Measurements from ENCODE around the gene PIEZO1. TPM values are rescaled to one million over a fixed set of nuclear protein-coding genes. Genes with fewer than 3 reads are reported as not detected.

The PIEZO1 gene
- polyA plus RNA-seq, 1 of the 3 experiments (the other 2 are of a cell fraction), result 184 TPM

GRCh38 chr16:88719267-88719932 lies 65.6 kb downstream of the PIEZO1 start:
- Histone ChIP-seq H3F3A (replicated peaks; ENCODE audit: insufficient read depth) (peaks cover 5% of the 10 kb centered on the region), H3K9me2 (no peaks in the 10 kb centered on the region), H3K79me2 (ENCODE audit: insufficient read depth) (no peaks in the 10 kb centered on the region), H3K9ac (no peak overlapping the region), H3K4me2 (no peak overlapping the region), H3K27me3 (ENCODE audit: insufficient read depth) (no peaks in the 10 kb centered on the region), H4K20me1 (ENCODE audit: insufficient read depth) (no peaks in the 10 kb centered on the region), H2AFZ (ENCODE audit: low read depth) (no peak overlapping the region), H3K4me3 (ENCODE audit: low read depth in 2 of 2, low read length in 1 of 2) (no peak overlapping the region), H3K9me3 (no peaks in the 10 kb centered on the region), H3K4me1 (ENCODE audit: control insufficient read depth in 1 of 2, insufficient read depth in 2 of 2, low read depth in 1 of 2, low read length in 1 of 2) (no peaks in the 10 kb centered on the region; a peak in 1 of 4 replicates), H3K36me3 (replicated peaks in 1 of 2; ENCODE audit: control insufficient read depth in 1 of 2, insufficient read depth in 2 of 2, low read length in 1 of 2) (peaks cover 17 to 71% of the 10 kb centered on the region in 2 experiments), H3K27ac (ENCODE audit: low read depth in 2 of 2, low read length in 1 of 2) (no peak overlapping the region)
- CTCF ChIA-PET, result interaction anchor here (1.7 to 5.0 kb wide), 2 partner anchors 17 to 18 kb away, joined by 6 to 28 read pairs; no protein-coding TSS in a partner anchor
- DNase-seq, result no peak
- 97% methylated on average over 22 of the region's 29 CpGs for WGBS (ENCODE audit: low lambda C conversion rate)
- no peak for TF ChIP-seq FOSL2 (IDR thresholded peaks at IDR 0.05; ENCODE audit: borderline replicate concordance, low read depth)
- TF ChIP-seq RXRA (IDR thresholded peaks at IDR 0.05; ENCODE audit: borderline replicate concordance, low read depth), result no peak
- no peak for TF ChIP-seq ZBTB33 (IDR thresholded peaks at IDR 0.05; ENCODE audit: borderline replicate concordance, low read depth)
- TF ChIP-seq MEF2A (IDR thresholded peaks at IDR 0.05; ENCODE audit: borderline replicate concordance, low read depth), result no peak
- TF ChIP-seq MXI1 (IDR thresholded peaks at IDR 0.05; ENCODE audit: low read depth, low read length), result no peak
- POLR2A ChIA-PET, result no interaction called here

- H3K27me3 ChIP-seq (ENCODE audit: insufficient read depth), result no peaks in the 10 kb centered on the region
- no peak overlapping the region for H2AFZ ChIP-seq (ENCODE audit: low read depth)
- H3K9me3 ChIP-seq, result no peaks in the 10 kb centered on the region
- TF ChIP-seq FOXJ3 (CRISPR knock-in tag; IDR thresholded peaks at IDR 0.05) (no peak), TEAD4 (IDR thresholded peaks at IDR 0.05; ENCODE audit: borderline replicate concordance, insufficient read depth) (no peak), RAD21 (IDR thresholded peaks at IDR 0.05; ENCODE audit: low read length) (no peak), ZBTB33 (IDR thresholded peaks at IDR 0.05; ENCODE audit: borderline replicate concordance, low read depth) (no peak), JUND (IDR thresholded peaks at IDR 0.05) (no peak), RCOR1 (IDR thresholded peaks at IDR 0.05; ENCODE audit: low read length) (no peak), MEF2A (IDR thresholded peaks at IDR 0.05; ENCODE audit: borderline replicate concordance, low read depth) (no peak), NFIC (IDR thresholded peaks at IDR 0.05; ENCODE audit: borderline replicate concordance) (no peak), EZH2phosphoT487 (IDR thresholded peaks at IDR 0.05; ENCODE audit: borderline replicate concordance, low read depth) (no peak), IRF3 (IDR thresholded peaks at IDR 0.05; ENCODE audit: low read depth, low read length) (no peak), CHD2 (IDR thresholded peaks at IDR 0.05; ENCODE audit: low read length, partially characterized antibody) (no peak), GATA2 (CRISPR knock-in tag; IDR thresholded peaks at IDR 0.05) (no peak), NRF1 (IDR thresholded peaks at IDR 0.05; ENCODE audit: low read depth, low read length) (no peak), POLR2AphosphoS5 (IDR thresholded peaks at IDR 0.05; ENCODE audit: low read depth, low read length) (no peak), SMC3 (IDR thresholded peaks at IDR 0.05; ENCODE audit: low read depth, low read length) (no peak), EP300 (IDR thresholded peaks at IDR 0.05; ENCODE audit: borderline replicate concordance in 1 of 2, low read depth in 1 of 2, low read length in 1 of 2) (no peak), FOSL2 (IDR thresholded peaks at IDR 0.05; ENCODE audit: borderline replicate concordance, low read depth) (no peak)
- DNase-seq, result no peak
- H4K20me1 ChIP-seq (ENCODE audit: insufficient read depth), result peaks cover 5% of the 10 kb centered on the region; the same call in 1 of the 2 replicates
- WGBS (ENCODE audit: low lambda C conversion rate), result 81% methylated on average over 5 of the region's 11 CpGs
- no peak overlapping the region for H3K4me2 ChIP-seq
- no peak overlapping the region for H3K9ac ChIP-seq
- H3K4me3 ChIP-seq (ENCODE audit: low read depth in 2 of 2, low read length in 1 of 2), result no peak overlapping the region
- no peak overlapping the region for H3K27ac ChIP-seq (ENCODE audit: low read depth in 2 of 2, low read length in 1 of 2)
- H3K4me1 ChIP-seq (ENCODE audit: control insufficient read depth in 1 of 2, insufficient read depth in 2 of 2, low read depth in 1 of 2, low read length in 1 of 2), result no peaks in the 10 kb centered on the region; a peak in 1 of 4 replicates
- H3F3A ChIP-seq (replicated peaks; ENCODE audit: insufficient read depth), result peaks cover 5% of the 10 kb centered on the region
- no peaks in the 10 kb centered on the region for H3K9me2 ChIP-seq
- peaks cover 17 to 78% of the 10 kb centered on the region in 2 experiments for H3K36me3 ChIP-seq (replicated peaks in 1 of 2; ENCODE audit: control insufficient read depth in 1 of 2, insufficient read depth in 2 of 2, low read length in 1 of 2)
- ChIA-PET CTCF (interaction anchor here (1.7 kb wide), 1 partner anchor 19 kb away, joined by 6 read pairs; no protein-coding TSS in a partner anchor), POLR2A (no interaction called here)
- H3K79me2 ChIP-seq (ENCODE audit: insufficient read depth), result no peaks in the 10 kb centered on the region
Observed at GRCh38 chr16:88718178-88718577, 66.8 kb downstream of the PIEZO1 start.

Measured in SK-N-SH (cell line).